ENCODE measurements around the gene ROCK2. TPM values are rescaled to one million over a fixed set of nuclear protein-coding genes. Genes with fewer than 3 reads are reported as not detected.

Gene ROCK2
- total and polyA plus RNA-seq, 5 donors from 2014 or later = 8.6 to 20.6 (median 10.4) TPM

Other genes with a start within 250 kb of the ROCK2 start
- 26.9 TPM for gene SLC66A3, start 189.2 kb downstream of the ROCK2 start, total RNA-seq
- 10 to 100 TPM; 59.2 to 93.1 (median 78.1) TPM for gene SLC66A3, start 189.2 kb downstream of the ROCK2 start, polyA plus RNA-seq
- gene E2F6, start 121.5 kb upstream of the ROCK2 start, total RNA-seq = 6.7 TPM
- gene E2F6, start 121.5 kb upstream of the ROCK2 start, polyA plus RNA-seq = 1 to 10 TPM; 1.7 to 5.1 (median 3.6) TPM
- gene GREB1, start 189.4 kb upstream of the ROCK2 start, total RNA-seq = 0.35 TPM
- under 1 TPM in 2 of 4 donors, not detected in 2; 0.11 to 0.15 TPM for gene GREB1, start 189.4 kb upstream of the ROCK2 start, polyA plus RNA-seq